ENCODE measurements around the gene ZNF473.

The ZNF473 gene

DNA sequence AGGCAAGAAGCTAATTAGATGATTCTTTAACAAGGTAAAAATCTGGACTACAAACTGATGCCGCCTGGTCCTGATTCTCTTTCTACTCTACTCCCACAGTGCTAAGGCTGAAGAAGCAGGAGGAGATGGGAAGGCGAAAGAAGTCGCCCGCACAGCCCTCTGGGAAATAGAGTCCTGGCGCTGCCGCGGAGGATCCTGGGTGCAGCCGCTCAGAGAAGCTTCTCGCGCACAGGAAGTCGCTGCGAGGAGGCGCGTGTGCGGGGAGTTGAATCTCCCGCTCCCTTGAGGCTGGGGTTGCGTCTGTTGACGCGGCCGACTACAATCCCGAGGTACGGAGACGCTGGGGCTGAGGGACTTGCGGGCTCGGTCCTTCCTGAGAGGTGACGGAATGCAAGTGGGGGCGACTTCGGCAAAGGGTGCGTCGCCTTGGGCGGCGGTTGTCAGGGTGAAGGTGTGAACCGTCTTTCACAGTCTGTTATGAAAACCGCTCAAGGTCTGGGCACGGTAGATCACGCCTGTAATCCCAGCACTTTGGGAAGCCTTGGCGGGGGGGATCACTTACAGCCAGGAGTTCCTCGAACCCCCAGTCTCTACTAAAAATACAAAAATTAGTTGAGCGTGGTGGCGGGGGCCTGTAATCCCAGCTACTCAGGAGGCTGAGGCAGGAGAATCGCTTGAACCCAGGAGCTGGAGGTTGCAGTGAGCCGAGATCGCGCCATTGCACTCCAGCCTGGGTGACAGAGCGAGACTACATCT lies at the start of gene ZNF473:
Gene ZNF473 (plus strand): TSS at position 212 of the 756 bp plus-strand sequence. CDS start 5,078 bp downstream, outside the sequence.
- no peak for DNase-seq (ENCODE audit: low spot score)

- no peak for DNase-seq (ENCODE audit: low spot score)
These were observed 49.3 kb upstream of the ZNF473 start for GRCh38 chr19:49976496-49976895.

- DNase-seq (ENCODE audit: low spot score), result no peak
These were observed 48.7 kb upstream of the ZNF473 start for GRCh38 chr19:49977076-49977475.

GRCh38 chr19:49977881-49978280 lies 47.9 kb upstream of the ZNF473 start:
- no peak for DNase-seq (ENCODE audit: low spot score)

DNA sequence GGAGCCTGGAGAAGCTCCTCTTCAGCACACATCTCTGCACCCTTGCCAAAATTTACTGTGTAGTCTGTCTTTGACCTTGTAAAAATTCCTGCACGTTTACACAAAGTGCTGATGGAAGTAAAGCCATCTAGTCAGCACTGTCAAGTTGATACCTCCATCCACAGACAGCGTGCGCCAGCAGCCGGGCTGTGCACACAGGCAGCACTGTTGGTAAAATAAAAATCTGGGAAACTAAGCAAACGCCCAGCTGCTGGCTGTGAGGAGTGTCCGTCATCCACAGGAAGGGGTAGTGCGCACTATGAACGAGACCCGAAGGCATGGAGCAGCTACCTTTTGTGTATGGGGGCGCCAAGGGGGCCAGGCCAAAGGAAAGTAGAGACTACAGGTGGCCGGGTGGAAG lies 47.5 kb upstream of the ZNF473 start:
- no peak for DNase-seq (ENCODE audit: low spot score)

GRCh38 chr19:49981603-49982593 lies 43.9 kb upstream of the ZNF473 start:
- no peak for DNase-seq (ENCODE audit: low spot score)

DNA sequence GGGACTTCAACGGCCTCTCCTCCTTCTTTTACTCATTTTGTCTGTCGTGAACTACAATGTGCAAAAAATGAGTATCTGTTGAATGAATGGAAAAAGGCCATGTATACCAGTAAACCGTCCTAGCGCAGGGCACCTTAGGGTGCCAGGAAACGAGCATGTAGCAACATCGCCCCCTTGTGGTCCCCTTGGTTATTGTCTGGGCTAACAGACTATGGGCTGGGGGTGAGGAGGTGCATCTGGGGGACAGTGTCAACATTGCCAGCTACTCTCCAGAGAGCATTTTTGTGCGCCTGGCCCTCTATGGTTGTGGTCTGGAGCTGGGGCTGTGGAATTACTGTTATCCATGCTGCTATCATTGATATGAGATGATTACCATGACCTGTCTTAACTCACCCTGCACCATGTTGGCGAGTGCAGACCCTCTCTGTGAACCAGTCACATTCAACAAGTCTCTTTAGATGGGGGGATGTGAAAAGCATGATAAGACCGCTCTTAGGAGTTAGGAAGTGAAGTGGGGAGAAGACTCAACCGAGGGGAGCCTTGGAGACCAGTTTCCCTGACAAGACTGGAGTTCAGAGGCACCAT lies 42.1 kb upstream of the ZNF473 start:
- DNase-seq (ENCODE audit: low spot score), result peak; percentile 49

DNA sequence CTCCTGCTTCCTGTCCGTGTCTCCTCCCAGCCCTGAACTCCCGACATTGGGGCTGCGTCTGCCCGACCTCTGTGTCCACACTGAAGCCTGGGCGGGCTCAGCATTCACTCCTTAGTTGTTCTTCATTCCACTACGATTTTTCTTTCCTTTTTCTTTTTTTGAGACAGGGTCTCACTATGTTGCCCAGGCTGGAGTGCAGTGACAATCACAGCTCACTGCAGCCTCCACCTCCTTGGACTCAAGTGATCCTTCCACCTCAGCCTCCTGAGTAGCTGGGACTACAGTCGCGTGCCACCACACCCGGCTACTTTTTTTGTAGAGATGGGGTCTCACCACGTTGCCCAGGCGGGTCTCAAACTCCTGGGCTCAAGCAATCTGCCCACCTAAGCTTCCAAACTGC lies 41.3 kb upstream of the ZNF473 start:
- no peak for DNase-seq (ENCODE audit: low spot score)

- no peak for DNase-seq (ENCODE audit: low spot score)
These were observed 39.9 kb upstream of the ZNF473 start for GRCh38 chr19:49985871-49986270.

GRCh38 chr19:49986354-49986753 lies 39.5 kb upstream of the ZNF473 start:
- DNase-seq (ENCODE audit: low spot score), result no peak

GRCh38 chr19:49987159-49987698 lies 38.6 kb upstream of the ZNF473 start:
- DNase-seq (ENCODE audit: low spot score), result peak; percentile 78

- DNase-seq (ENCODE audit: low spot score), result no peak
These were observed 37.8 kb upstream of the ZNF473 start for GRCh38 chr19:49988007-49988406.

DNA sequence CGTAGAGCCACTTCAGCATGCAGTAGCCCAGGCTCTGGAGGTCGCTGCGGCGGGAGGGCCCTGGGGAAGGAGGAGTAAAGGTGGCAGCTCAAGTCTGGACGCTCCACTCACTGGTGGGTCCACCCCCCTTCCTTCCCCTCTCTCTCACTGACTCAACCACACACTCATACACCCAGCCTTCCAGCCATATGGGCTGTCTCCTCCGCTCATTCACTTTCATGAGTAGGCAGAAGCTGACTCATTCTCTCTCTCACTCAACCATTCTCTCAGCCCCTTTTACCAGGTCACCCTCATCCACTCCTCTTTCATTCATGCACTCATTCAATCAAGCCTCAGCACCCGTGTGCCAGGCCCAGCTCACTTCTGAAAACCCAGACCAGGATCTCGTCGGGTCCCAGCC lies 37.4 kb upstream of the ZNF473 start:
- no peak for DNase-seq (ENCODE audit: low spot score)

- no peak for DNase-seq (ENCODE audit: low spot score)
These were observed 28.1 kb upstream of the ZNF473 start for GRCh38 chr19:49997709-49998108.

DNA sequence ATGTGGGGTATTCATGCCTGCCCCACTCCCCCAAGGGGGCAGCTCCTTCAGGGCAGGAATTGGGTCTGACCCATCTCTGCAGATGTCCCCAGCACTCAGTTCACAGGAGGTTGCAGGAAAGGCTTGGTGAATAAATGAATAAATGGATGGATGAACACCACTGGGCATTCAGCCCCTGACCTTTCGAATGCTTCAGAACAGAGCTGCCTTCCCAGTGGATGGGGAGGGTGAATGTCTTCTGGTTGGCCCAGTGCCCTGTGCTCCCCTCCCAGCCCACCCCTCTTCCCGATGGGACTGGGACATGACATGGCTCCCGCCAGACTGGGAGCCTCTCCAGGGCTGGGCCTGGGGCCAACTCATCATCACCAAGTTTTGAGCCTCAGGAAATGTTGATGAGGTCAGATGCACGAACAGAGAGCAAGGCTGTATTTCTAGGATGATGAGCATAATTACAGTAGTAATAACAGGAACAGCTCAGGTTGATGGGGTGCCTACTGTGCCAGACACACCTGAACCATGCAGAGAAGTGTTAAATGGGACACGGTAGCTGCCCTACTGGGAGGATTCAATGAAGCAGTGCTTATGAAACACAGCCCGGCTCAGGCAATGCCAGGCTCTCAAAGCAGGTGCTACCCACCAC lies 26.3 kb upstream of the ZNF473 start:
- DNase-seq (ENCODE audit: low spot score), result no peak

DNA sequence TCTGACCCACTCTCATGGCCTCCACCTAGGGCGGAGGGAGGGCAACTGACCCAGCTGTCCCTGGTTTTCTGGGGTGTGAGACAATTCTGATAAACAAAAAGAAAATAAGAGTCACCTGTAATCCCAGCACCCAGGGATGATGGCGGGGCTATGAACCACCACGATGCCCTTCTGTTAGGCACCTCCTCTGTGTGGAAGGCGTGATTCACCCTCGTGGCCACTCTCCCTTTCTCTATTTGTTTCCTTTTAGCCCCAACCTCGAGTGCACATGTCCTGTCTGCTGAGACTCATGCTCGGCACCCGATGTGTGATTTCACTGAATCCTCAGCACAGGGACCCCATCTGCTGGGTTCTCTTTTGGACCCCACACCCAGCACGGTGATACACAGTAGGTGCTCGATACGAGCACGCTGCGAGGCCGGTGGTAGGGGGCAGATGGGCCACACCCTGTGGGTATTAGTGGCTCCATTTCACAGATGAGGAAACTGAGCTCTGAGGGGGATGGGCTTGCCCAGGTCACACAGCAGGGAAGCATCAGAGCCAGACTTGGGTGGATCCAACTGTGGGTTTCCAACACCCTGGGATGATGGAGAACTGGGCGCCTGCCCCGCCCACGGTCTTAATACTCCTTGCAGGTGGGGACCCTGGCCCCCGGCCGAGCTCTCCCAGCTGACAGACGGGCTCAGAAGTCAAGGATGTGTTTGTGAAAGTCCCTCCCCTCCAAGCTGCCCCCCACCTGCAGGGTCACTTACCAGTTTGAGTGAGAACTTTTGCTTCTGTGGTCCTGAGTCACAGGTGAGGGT lies 25.6 kb upstream of the ZNF473 start:
- DNase-seq (ENCODE audit: low spot score), result no peak

DNA sequence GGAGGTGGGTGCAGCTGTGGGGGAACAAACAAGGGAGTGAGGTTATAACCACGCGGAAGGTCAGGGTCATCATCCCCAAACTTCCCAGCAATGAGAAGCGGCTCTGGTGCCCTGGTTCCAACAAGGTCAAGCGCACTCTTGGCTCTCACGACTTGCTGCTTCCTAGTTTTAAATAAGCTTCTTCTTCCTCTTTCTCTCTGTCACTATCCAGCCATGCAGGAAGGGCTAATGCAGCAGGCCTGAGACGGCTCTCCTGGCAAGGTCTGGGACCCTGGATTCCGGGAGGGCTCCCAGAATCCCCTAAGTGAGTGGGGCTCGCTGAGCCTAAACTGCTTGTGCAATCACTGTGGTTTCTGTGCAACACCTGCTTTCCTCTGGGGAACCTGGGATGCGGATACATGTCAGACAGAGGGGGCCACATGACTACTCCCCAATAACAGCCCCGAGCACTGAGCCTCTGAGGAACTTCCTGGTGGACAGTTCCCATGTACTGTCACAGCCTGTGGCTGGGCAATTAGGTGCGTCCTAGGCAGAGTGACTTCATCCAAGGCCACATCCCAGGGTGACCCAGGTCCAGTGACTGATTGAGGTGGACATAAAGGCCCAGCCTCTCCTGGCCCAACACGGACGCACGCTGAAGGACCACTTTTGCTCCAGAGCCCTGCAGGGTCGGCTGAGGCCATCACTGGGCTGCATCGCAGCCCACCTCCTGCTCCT lies 24.8 kb upstream of the ZNF473 start:
- no peak for DNase-seq (ENCODE audit: low spot score)

DNA sequence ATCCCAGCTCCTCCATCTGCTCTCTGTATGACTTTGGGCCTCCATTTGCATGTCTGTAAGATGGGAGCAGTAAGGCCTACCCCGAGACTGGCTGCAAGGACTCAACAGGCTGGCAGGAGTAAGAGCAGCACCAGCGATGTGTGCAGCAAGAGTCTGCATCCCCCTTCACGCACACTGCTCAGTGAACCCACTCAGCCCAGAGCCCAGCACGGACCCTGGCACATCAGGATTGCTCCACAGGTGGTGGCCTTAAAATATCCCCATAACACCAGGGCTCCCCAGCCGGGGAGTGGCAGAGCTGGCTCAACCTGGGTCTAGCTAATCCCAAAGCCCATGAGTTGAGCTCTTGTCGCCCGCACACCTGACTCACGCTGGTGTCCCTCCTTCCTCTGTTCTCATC lies 24.0 kb upstream of the ZNF473 start:
- no peak for DNase-seq (ENCODE audit: low spot score)

- DNase-seq (ENCODE audit: low spot score), result no peak
These were observed 23.3 kb upstream of the ZNF473 start for GRCh38 chr19:50002386-50002960.

- no peak for DNase-seq (ENCODE audit: low spot score)
These were observed 22.5 kb upstream of the ZNF473 start for GRCh38 chr19:50003254-50003788.

Measured in pons (tissue), 1 donor.